NCI-H345 treated with DMSO at 0.1 percent for 48 hours (cell line): Measurements from ENCODE around the gene SNAPC4.
"Not testable (repeated sequence)": the region's sequence is repeated elsewhere in the genome, so short reads cannot be mapped to it uniquely, and the experiment has no call there.

Experiments
- DNase-seq: peaks from one replicate; lab custom pipeline; 2025; ENCODE audit not compliant: unreplicated experiment; lab: John Stamatoyannopoulos, UW

SNAPC4 gene

DNA sequence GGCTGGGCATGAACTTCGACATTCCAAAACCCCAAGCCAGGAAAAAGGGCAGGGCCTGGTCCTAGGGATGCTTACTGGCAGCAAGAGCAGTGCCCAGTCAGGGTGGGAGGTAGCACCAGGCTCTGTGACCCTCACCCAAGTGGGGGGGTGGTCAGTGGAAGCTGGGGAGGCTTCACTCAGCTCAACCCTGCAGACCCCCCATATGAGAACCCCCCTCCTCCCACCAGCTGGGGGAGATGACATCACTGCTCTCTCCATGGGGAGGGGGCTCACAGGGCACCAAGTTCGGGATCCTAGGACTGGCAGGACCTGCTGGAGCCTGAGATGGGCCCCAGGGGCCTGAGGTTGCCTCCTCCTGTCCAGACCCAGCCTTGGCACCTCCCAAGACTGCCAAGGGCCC lies 41.1 kb downstream of the SNAPC4 start:
- DNase-seq: no peak

DNA sequence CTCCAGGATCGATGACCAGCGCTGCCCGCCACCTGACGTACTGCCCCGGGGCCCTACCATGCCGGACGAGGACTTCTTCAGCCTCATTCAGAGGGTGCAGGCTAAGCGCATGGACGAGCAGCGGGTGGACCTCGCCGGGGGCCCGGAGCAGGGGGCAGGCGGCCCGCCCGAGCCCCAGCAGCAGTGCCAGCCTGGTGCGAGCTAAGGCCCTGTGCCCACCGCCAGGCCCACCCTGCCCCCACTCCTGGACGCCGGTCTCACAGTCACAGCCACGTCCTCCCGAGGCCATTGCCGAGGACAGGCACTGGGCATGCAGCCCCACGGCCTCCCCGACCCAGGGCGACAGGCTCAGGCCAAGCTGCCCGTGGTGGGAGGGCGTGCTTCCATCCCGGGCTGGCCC lies 42.0 kb downstream of the SNAPC4 start:
- no peak for DNase-seq

GRCh38 chr9:136357202-136357725 lies 42.7 kb downstream of the SNAPC4 start:
- DNase-seq: no peak

- DNase-seq: no peak
Measured at GRCh38 chr9:136355616-136356557, 44.1 kb downstream of the SNAPC4 start.

GRCh38 chr9:136354592-136355085 lies 45.3 kb downstream of the SNAPC4 start:
- DNase-seq: no peak

- no peak for DNase-seq
Measured at GRCh38 chr9:136353757-136354488, 46.0 kb downstream of the SNAPC4 start.

GRCh38 chr9:136353088-136353487 lies 46.9 kb downstream of the SNAPC4 start:
- DNase-seq: no peak

- DNase-seq: no peak
Measured at GRCh38 chr9:136352682-136353081, 47.3 kb downstream of the SNAPC4 start.

DNA sequence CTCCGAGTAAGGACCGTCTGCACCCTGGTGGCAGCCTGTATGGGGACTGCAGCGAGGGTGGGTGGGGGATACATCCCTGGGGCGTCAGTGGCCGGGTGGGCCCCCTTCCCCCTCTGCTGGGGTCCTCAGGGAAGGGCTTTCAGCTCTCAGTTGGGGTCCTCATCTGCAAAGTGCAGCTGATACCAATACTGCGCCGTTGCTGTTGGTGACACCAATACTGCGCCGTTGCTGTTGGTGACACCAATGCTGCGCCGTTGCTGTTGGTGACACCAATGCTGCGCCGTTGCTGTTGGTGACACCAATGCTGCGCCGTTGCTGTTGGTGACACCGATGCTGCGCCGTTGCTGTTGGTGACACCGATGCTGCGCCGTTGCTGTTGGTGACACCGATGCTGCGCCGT lies 48.1 kb downstream of the SNAPC4 start:
- not testable (repeated sequence) for DNase-seq

DNA sequence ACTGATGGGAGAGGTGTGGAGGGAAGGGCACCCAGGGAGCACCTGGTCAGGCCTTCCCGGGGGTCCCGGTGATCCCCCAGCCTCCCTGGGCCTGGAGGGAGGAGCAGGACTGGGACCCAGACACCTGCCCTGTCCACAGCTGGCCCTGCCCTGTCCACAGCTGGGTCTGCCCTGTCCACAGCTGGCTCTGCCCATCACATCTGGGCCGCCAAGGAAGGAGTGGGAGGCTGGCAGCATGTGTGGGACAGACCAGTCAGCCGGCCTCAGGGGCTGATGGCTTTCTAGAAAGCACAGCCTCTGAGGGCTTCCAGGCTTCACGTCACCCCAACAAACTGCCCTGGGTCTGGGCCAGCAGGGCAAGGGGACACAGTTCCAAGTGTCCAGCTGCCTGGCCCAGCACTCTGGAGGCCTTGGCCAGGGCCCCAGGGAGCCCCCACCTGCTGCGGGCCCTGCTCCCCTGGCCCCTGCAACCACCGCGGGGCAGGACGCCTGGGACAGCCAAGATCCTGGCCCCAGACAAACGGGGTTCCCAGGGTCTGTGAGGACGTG lies 48.6 kb downstream of the SNAPC4 start:
- no peak for DNase-seq
